Breast epithelium (tissue), 4 donors: ENCODE measurements around the gene IFNK. TPM values are rescaled to one million over a fixed set of nuclear protein-coding genes. Genes with fewer than 3 reads are reported as not detected.

Source experiments
- DNase-seq, 2 donors: peaks; one replicate each; pipeline ENCODE4 v3.0.0-alpha.2; 2019; ENCODE audit warnings: low spot score in 2 of 2
- H3K27ac ChIP-seq, 2 donors: fragments of 200-600 bp; sonication (generic) in 1 of 2; one replicate each; pipeline ENCODE4 v1.5.1; 2016 to 2019; ENCODE audit warnings: mild to moderate bottlenecking in 1 of 2
- H3K27me3 ChIP-seq, 2 donors: fragments of 200-600 bp; sonication (generic) in 1 of 2; one replicate each; pipeline versions ENCODE4 v1.5.1 to v1.6.0; 2017 to 2019; ENCODE audit warnings: control low read depth in 1 of 2, mild to moderate bottlenecking in 1 of 2
- H3K36me3 ChIP-seq: fragments of 200-600 bp; one replicate; pipeline ENCODE4 v1.5.1; 2019
- H3K4me1 ChIP-seq, 2 donors: fragments of 200-600 bp; sonication (generic); one replicate each; pipeline ENCODE4 v1.5.1; 2016 to 2019; ENCODE audit warnings: control low read depth in 1 of 2
- H3K4me3 ChIP-seq, 3 donors: fragments of 200-600 bp; sonication (generic); 1 replicate in 2 of 3; 2 replicates in 1 of 3; pipeline ENCODE4 v1.5.1; 2016 to 2019; ENCODE audit warnings: mild to moderate bottlenecking in 3 of 3, moderate library complexity in 2 of 3
- H3K9me3 ChIP-seq, 2 donors: fragments of 200-600 bp; sonication (generic) in 1 of 2; one replicate each; pipeline ENCODE4 v1.5.1; 2016 to 2019; ENCODE audit warnings: control low read depth in 1 of 2
- CTCF ChIP-seq, 3 donors: fragments of 450-650 bp; IDR thresholded peaks; one replicate each; pipeline ENCODE4 v1.5.1; 2016 to 2017; ENCODE audit warnings: antibody characterized with exemption in 3 of 3, mild to moderate bottlenecking in 3 of 3, moderate library complexity in 3 of 3
- POLR2A ChIP-seq: fragments of 450-650 bp; IDR thresholded peaks from one replicate; pipeline ENCODE4 v1.6.1; 2016; ENCODE audit warnings: antibody characterized with exemption, mild to moderate bottlenecking, moderate library complexity
- POLR2AphosphoS5 ChIP-seq, 3 donors: sonication (generic); formaldehyde crosslinking; IDR thresholded peaks; one replicate each; pipeline ENCODE4 v1.6.1; 2017; ENCODE audit warnings: antibody characterized with exemption in 3 of 3
- intact Hi-C: fragments of 100-400 bp; cut with DNase I; formaldehyde crosslinking; loops from one replicate; pipeline ENCODE4 v1.15.1; 2023; ENCODE audit warnings: low total_unique reads
- total RNA-seq, 3 donors: library from RNA; depleted of rRNA; stranded (reverse); fragments of >200 nt; gene quantifications; one replicate each; pipeline ENCODE4 v1.1.0, GENCODE V29; 2016

The IFNK gene
- total RNA-seq, 3 donors from 2014 or later: not detected

- Histone ChIP-seq H3K4me1 (no peaks in the 10 kb centered on the region), H3K4me3 (peak overlapping the region; percentile 68 to 89 (median 77)), H3K36me3 (no peaks in the 10 kb centered on the region), H3K9me3 (peaks cover 0 to 6% of the 10 kb centered on the region in 2 donors), H3K27ac (peak overlapping the region; percentile 97 to 99), H3K27me3 (no peaks in the 10 kb centered on the region)
- DNase-seq: peak; percentile 92 to 99
- TF ChIP-seq POLR2A: peak; percentile 66
- peak in 1 of 3 donors; percentile 34 for TF ChIP-seq CTCF (IDR thresholded peaks at IDR 0.05)
- peak; percentile 92 to 96 (median 95) for TF ChIP-seq POLR2AphosphoS5 (IDR thresholded peaks at IDR 0.05)
- intact Hi-C loops: no loop called here
Measured at GRCh38 chr9:27573634-27574590, 49.8 kb downstream of the IFNK start.

Other genes starting within 250 kb of the IFNK start
- gene EQTN, start 227.1 kb upstream of the IFNK start, total RNA-seq: under 1 TPM in 2 of 3 donors, not detected in 1; 0.73 to 0.98 TPM
- gene MOB3B, start 5.5 kb downstream of the IFNK start, total RNA-seq: 10 to 100 TPM; 12.8 to 19.3 (median 13.1) TPM
- gene C9orf72, start 49.2 kb downstream of the IFNK start, total RNA-seq: 10 to 100 TPM; 20.8 to 43.9 (median 27.2) TPM